HFF-Myc (cell line): ENCODE data around the gene ALDH3B1.
"Not testable (repeated sequence)": the region's sequence is repeated elsewhere in the genome, so short reads cannot be mapped to it uniquely, and the experiment has no call there.

Source experiments
- DNase-seq: peaks from one replicate; pipeline ENCODE4 v3.0.0-alpha.2; 2011; ENCODE audit warnings: low read depth; ENCODE audit errors: extremely low read depth
- H3K4me3 ChIP-seq: replicated peaks from 2 replicates; pipeline ENCODE4 v1.5.1; 2011; ENCODE audit warnings: low read depth, mild to moderate bottlenecking, control low read depth, low read length
- TF ChIP-seq, protein P1 (sequence below): IDR thresholded peaks from 2 replicates; pipeline ENCODE4 v1.5.1; 2012; ENCODE audit warnings: mild to moderate bottlenecking, low read depth, low read length, control low read depth; ENCODE audit errors: missing control alignments

Gene ALDH3B1

DNA sequence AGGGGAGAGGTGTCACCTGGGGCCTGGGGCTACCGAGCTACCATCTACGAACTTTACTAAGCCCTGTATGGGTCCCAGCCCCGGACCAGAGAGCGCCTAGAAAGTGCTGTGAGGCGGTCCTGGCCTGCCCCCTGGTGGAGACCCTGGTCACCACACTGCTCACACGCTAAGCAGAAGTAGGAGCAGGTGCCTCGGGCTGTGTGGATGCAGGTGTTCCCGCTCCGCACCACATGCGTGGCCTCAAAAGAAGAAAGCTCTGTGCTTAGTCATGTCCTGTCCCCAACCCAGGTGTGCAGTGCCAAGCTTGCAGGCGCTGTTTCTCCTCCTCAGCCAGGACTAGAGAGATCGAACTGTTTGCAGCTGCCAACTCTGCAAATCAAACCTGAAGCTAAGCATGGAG lies 16.3 kb upstream of the ALDH3B1 start:
- not testable (repeated sequence) for H3K4me3 ChIP-seq, DNase-seq

GRCh38 chr11:67994387-67994786 lies 15.7 kb upstream of the ALDH3B1 start:
- DNase-seq, H3K4me3 ChIP-seq: not testable (repeated sequence)

More for the DNA sequence above, 16.3 kb upstream of the ALDH3B1 start:
- TF ChIP-seq, protein P1, sequence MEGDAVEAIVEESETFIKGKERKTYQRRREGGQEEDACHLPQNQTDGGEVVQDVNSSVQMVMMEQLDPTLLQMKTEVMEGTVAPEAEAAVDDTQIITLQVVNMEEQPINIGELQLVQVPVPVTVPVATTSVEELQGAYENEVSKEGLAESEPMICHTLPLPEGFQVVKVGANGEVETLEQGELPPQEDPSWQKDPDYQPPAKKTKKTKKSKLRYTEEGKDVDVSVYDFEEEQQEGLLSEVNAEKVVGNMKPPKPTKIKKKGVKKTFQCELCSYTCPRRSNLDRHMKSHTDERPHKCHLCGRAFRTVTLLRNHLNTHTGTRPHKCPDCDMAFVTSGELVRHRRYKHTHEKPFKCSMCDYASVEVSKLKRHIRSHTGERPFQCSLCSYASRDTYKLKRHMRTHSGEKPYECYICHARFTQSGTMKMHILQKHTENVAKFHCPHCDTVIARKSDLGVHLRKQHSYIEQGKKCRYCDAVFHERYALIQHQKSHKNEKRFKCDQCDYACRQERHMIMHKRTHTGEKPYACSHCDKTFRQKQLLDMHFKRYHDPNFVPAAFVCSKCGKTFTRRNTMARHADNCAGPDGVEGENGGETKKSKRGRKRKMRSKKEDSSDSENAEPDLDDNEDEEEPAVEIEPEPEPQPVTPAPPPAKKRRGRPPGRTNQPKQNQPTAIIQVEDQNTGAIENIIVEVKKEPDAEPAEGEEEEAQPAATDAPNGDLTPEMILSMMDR, result peak; percentile 46

DNA sequence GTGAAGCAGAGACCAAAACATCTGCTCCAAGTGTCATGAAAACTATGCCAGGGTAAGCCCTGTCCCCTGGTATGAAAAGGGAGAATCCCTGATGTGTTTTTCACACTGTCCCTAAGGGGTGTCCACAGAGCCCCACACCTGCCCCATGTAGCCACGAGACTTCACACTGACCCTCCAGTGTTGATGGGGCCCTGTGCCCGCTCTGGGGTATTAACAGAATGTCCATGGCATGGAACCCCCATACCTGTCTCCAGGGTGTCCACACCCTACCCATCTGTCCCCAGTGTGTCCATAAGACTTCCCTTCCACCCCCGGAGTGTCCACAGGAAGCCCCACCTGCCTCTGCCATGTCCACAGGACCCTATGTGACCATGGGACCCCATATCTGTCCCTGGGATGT lies 15.0 kb upstream of the ALDH3B1 start:
- H3K4me3 ChIP-seq, DNase-seq: not testable (repeated sequence)

DNA sequence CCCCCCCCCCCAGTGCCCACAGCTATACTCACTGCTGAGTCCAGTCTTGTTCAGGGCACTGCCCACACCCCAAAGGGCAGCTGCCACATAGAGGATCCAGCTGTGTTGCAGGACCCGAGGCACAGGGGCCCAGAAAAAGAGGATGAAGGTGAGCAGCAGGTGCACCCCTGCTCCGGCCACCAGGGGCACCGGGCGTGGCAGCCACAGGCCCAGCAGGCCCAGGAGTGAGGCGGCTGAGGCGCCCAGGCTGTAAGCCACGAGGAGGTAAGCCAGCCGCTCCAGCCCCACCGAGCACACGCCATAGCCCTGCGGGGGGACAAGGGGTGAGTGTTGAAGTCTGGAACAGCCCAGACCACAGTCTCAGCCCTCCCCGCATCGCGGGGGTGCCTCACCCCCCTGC lies 14.5 kb upstream of the ALDH3B1 start:
- H3K4me3 ChIP-seq, DNase-seq: not testable (repeated sequence)

DNA sequence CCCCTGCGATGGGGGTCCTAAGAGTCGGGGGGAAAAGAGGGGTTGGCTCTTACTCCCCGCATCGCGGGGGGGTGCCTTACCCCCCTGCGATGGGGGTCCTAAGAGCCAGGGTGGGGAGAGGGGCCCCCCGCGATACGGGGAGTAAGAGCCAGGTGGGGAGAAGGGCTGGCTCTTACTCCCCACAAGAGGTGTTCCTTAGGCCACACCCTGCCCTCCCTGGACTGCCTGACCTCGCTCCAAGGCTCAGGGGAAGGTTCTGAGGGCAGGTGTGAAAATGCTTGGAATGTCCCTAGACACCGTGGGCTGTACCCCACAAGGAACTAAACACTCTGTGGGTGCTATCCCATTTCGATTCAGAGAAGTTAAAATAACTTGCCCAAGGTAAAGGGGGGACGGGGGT lies 14.1 kb upstream of the ALDH3B1 start:
- no peak overlapping the region for H3K4me3 ChIP-seq
- TF ChIP-seq, protein P1, result no peak
- DNase-seq, result no peak

GRCh38 chr11:67996622-67997474 lies 13.3 kb upstream of the ALDH3B1 start:
- no peak overlapping the region for H3K4me3 ChIP-seq
- TF ChIP-seq, protein P1, result no peak
- no peak for DNase-seq

GRCh38 chr11:67997475-67997921 lies 12.6 kb upstream of the ALDH3B1 start:
- TF ChIP-seq, protein P1, result no peak
- no peak overlapping the region for H3K4me3 ChIP-seq
- DNase-seq, result no peak

- TF ChIP-seq, protein P1, result no peak
- H3K4me3 ChIP-seq, result no peak overlapping the region
- no peak for DNase-seq
These were observed 11.7 kb upstream of the ALDH3B1 start for GRCh38 chr11:67998150-67999045.
